Effector memory CD8-positive, alpha-beta T cell (primary cell): ENCODE measurements around the gene RAI1.

Experiments
- ATAC-seq: fragments of 150-1000 bp; cut with Tn5 transposase; replicated peaks from 2 replicates; pipeline ENCODE4 v1.10.0; 2021; ENCODE audit warnings: mild to moderate bottlenecking, moderate library complexity
- DNase-seq, 3 experiments: peaks; one replicate each; pipeline ENCODE4 v3.0.0; 2021
- H3K27ac Mint-ChIP-seq, 2 donors: one replicate each; pipeline ENCODE4 v1.8.0; 2022; ENCODE audit warnings: mild to moderate bottlenecking in 2 of 2, mixed read lengths in 2 of 2, moderate library complexity in 2 of 2
- H3K27me3 Mint-ChIP-seq, 2 donors: one replicate each; pipeline ENCODE4 v1.8.0; 2022; ENCODE audit warnings: mixed read lengths in 2 of 2
- H3K36me3 Mint-ChIP-seq: one replicate; pipeline ENCODE4 v1.8.0; 2022; ENCODE audit warnings: mild to moderate bottlenecking, moderate library complexity, mixed read lengths; ENCODE audit not compliant: insufficient read depth
- H3K4me1 Mint-ChIP-seq, 2 donors: one replicate each; pipeline ENCODE4 v1.8.0; 2022; ENCODE audit warnings: low read depth in 2 of 2, mixed read lengths in 2 of 2
- H3K4me3 Mint-ChIP-seq, 2 donors: one replicate each; pipeline ENCODE4 v1.8.0; 2022; ENCODE audit warnings: mild to moderate bottlenecking in 2 of 2, mixed read lengths in 2 of 2, moderate library complexity in 2 of 2
- H3K9me3 Mint-ChIP-seq, 2 donors: one replicate each; pipeline ENCODE4 v1.8.0; 2022; ENCODE audit warnings: mixed read lengths in 2 of 2

The RAI1 gene

DNA sequence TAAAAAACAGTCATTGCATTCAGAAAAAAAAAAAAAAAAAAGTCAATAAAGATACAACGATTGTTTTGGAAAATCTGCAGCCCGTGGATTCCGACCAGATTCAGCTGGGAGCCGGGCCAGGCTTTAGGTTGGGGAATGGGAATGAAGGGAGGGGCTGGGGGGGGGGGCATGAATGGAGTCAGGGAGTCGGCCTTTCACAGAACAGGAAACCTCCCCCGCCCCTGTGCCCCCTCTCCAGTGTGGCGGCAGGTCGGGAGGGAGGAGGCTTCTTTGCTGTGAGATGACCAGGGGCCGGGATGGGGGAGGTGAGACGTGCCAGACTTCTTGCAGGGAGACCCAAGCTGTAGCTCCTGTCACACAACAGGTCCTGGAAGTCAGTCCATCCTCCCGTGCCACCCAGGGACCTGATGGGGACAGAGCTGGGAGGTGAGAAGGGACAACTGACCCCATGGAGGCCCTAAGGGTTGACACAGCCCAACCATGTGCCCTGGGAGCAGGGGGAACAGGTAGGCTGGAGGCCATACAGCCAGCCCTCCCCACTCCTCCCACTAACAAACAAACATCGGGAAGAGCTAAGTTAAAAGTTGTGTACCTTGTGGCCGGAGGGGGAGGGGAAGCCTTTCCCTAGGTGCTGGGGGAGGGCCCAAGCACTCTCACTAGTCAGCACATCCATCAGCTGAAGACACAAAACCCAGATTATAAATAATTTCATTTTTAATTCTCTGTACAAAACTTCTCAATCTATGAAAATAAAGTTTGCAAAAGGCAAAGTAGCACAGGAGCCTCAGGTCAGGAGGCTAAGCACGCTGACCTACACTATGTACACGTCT, 130.3 kb downstream of the RAI1 start:
- Mint-ChIP-seq H3K27ac (peak overlapping the region; percentile 41 to 80), H3K27me3 (no peaks in the 10 kb centered on the region), H3K4me3 (no peak overlapping the region), H3K9me3 (no peaks in the 10 kb centered on the region), H3K4me1 (peaks cover 0 to 10% of the 10 kb centered on the region in 2 donors), H3K36me3 (peaks cover 84% of the 10 kb centered on the region)
- ATAC-seq, result no peak
- DNase-seq, result no peak

DNA sequence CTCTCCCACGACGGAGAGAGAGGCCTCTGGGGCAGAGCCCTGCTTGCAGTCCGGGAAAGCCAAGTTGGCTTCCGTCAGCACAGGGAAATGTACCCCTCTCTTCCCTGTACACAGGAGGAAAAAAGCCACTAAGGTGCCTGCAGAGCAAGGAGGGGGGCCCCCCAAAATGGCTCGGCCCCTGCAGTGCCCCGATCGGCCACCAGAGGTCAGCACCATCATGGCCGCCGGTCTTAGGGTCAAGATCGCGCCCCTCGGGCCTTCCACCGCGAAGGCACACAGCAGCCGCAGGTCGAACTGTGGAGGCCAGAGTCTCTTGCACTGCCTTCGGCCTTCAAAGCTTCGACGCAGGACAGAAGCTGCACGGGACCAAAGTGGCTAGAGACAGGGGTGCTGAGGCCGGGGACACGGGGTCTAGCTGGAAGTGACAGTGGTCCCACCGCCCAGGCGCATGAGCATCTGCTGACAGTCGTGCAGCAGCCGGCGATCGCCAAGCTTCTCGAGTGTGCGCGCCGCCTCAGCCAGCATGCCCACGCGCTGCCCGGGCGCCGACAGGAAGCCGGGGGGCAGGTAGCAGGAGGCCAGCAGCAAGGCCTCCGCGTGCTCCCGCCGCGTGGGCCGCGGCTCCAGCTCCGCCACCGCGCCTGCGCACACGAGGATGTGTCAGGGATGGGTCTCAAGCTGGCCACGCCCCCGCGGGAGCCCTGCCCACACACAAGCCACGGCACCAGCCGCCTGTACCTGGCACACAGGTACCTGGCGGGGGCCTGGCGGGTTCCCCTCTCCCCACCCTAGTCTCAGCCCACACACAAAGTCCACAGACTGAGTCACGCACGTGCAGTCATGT, 131.2 kb downstream of the RAI1 start:
- ATAC-seq (peak; percentile 59), DNase-seq (peak; percentile 66 to 77 (median 70))
- no peaks in the 10 kb centered on the region for H3K27me3 Mint-ChIP-seq
- H3K9me3 Mint-ChIP-seq, result no peaks in the 10 kb centered on the region
- H3K4me3 Mint-ChIP-seq, result peak overlapping the region in 1 of 2 donors; percentile 18
- H3K27ac Mint-ChIP-seq, result peak overlapping the region; percentile 13 to 67
- peaks cover 0 to 10% of the 10 kb centered on the region in 2 donors for H3K4me1 Mint-ChIP-seq
- peaks cover 88% of the 10 kb centered on the region for H3K36me3 Mint-ChIP-seq

DNA sequence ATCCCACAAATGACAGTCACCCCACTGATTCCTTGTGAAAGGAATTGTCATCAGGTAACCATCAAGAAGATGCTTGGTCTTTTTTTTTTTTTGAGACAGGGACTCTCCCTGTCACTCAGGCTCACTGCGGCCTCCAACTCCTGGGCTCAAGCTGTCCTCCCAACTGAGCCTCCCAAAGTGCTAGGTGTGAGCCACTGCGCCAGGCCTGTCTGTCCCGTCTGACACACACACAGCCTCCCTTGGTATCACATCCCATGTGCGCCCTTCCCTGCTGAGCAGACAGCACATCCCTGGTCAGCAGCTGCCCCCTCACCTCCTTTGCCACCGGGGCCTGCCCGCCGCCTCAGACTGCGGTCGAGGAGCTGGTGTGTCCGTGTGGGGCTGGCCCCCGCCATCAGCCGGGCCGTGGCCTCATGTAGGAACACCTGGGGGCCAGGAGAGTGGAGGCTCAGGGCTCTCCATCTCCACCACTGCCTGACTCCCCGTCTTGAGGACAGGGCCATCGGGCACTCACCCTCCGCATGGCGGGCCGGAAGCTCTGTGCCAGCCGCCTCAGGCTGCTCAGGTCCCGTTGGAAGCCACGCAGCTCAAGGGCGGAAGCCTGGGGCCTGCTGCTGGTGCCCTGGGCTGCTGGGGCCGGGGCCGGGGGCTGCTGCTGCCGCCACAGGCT, 131.9 kb downstream of the RAI1 start:
- Mint-ChIP-seq H3K36me3 (peaks cover 90% of the 10 kb centered on the region), H3K27me3 (no peaks in the 10 kb centered on the region), H3K27ac (peak overlapping the region; percentile 13 to 67), H3K9me3 (no peaks in the 10 kb centered on the region), H3K4me1 (peaks cover 0 to 10% of the 10 kb centered on the region in 2 donors), H3K4me3 (peak overlapping the region; percentile 10 to 13)
- no peak for DNase-seq
- no peak for ATAC-seq

DNA sequence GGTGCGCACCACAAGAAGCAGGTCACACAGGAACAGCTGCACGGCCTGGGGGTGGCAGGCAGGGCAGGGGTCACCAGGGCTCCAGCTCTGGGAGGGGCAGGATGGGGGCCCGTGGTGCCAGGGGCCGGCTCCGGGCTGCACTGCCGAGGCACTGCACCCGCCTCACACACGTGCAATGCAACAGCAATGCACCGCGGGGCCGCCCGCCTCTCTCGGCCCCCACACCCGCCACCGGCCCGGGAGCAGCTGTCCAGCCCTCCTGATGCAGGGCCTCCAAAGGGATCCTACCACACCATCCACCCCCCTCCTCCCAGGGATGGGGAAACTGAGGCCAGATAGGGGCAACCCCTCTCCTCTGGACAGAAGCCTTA, 132.5 kb downstream of the RAI1 start:
- no peak overlapping the region for H3K4me3 Mint-ChIP-seq
- H3K27me3 Mint-ChIP-seq, result no peaks in the 10 kb centered on the region
- ATAC-seq (no peak), DNase-seq (no peak)
- peaks cover 91% of the 10 kb centered on the region for H3K36me3 Mint-ChIP-seq
- H3K4me1 Mint-ChIP-seq, result peaks cover 4 to 6% of the 10 kb centered on the region in 2 donors
- peak overlapping the region in 1 of 2 donors; percentile 67 for H3K27ac Mint-ChIP-seq
- no peaks in the 10 kb centered on the region for H3K9me3 Mint-ChIP-seq

DNA sequence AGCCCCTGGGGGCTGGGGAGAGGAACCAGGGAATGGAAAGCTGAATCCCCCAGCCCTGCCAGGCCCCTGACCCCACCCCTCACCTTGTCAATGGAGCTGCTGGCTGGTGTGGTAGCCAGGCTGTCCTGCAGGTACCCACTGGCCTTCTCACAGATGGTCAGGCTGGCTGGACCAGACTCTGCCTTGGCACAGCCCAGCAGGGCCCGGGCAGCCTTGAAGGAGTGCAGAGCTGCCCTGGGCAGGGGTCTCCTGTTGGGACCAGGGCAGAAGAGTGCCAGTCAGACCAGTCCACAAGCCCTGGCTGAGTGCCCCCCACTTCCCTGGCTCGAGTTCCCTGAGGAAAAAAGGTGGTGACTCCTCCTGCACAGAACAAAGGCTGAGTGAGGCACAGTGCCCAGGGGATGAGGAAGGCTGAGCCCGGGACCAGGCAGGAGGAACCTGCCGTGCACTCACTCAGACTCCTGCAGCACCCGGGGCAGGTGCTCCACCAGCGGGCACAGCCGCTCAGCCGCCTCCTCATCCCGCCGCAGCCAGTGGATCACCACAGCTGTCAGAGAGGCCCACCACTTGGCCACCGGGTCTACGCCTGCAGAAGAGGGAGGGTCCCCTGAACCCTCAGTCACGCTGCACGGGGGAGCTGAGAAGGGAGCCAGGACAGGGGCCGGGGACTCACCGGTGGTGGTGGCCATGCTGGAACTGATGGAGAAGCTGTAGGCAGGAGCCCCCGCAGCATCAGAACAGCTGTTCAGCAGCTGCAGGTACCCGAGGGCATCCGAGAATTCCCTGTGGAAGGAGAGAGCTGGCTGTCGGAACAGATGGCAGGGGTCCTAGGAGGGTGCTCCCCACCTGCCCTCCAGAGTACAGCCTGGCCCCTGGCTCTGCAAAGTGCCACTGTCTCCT, 133.2 kb downstream of the RAI1 start:
- Mint-ChIP-seq H3K27ac (peak overlapping the region in 1 of 2 donors; percentile 67), H3K4me3 (no peak overlapping the region), H3K36me3 (peaks cover 93% of the 10 kb centered on the region), H3K9me3 (no peaks in the 10 kb centered on the region), H3K27me3 (no peaks in the 10 kb centered on the region), H3K4me1 (peaks cover 6 to 12% of the 10 kb centered on the region in 2 donors)
- DNase-seq (no peak), ATAC-seq (no peak)

DNA sequence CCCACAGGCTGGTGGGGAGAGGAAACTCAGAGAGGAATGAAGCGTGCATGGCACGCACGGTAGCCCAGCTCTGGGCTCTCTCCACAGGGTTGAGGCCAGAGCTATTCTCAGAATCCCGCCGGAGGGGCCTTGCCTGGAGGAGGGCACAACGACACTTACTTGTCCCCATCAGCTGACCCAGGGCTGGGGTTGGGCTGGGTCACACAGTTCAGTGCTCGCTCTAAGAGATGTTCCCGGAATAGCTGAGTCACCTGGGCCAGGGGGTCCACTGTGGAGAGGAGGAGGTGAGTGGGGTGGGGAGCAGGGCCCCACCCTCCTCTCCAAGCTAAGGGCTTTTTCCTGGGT, 133.8 kb downstream of the RAI1 start:
- no peaks in the 10 kb centered on the region for H3K9me3 Mint-ChIP-seq
- DNase-seq (no peak), ATAC-seq (no peak)
- no peak overlapping the region for H3K4me3 Mint-ChIP-seq
- H3K36me3 Mint-ChIP-seq, result peaks cover 95% of the 10 kb centered on the region
- no peaks in the 10 kb centered on the region for H3K27me3 Mint-ChIP-seq
- peaks cover 10 to 15% of the 10 kb centered on the region in 2 donors for H3K4me1 Mint-ChIP-seq
- peak overlapping the region in 1 of 2 donors; percentile 78 for H3K27ac Mint-ChIP-seq

DNA sequence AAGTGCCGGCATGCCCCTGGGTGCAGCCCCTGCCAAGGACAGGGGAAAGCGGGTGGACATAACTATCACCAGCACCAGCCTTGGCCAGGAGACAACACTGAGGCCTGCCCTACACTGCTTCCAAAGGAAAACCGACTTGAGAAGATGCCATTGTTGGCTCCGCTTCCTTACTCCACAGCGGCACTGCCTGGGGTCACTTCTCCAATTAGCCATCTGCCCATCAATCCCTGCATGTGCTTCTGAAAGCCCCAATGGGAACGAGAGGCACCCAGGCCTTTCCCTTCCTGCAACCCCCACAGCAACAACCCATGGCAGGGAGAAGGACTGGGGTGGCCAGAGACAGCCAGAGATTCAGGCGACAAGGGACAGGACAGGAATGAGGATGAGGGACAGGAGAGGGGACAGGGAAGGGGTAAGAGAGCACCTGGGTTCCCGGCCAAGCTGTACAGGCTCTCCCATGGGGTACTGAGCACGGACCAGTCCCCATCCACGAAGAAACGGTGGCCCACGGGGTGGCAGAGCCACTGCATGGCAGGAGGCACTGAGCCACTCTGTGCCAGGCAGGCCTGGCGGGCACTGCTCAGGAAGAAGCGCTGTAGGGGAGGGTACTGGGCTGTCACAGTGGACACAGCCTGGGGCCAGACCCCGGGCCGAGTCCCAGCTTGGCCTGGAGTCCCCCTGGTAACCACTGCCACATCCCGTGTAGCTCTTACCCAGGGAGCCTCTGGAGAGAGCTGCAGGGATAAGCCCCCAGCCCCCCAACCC, 134.4 kb downstream of the RAI1 start:
- peak overlapping the region in 1 of 2 donors; percentile 42 for H3K4me3 Mint-ChIP-seq
- DNase-seq (no peak), ATAC-seq (no peak)
- H3K4me1 Mint-ChIP-seq, result peaks cover 10 to 18% of the 10 kb centered on the region in 2 donors
- H3K27me3 Mint-ChIP-seq, result no peaks in the 10 kb centered on the region
- H3K9me3 Mint-ChIP-seq, result no peaks in the 10 kb centered on the region
- peak overlapping the region; percentile 60 to 78 for H3K27ac Mint-ChIP-seq
- peaks cover 93% of the 10 kb centered on the region for H3K36me3 Mint-ChIP-seq

DNA sequence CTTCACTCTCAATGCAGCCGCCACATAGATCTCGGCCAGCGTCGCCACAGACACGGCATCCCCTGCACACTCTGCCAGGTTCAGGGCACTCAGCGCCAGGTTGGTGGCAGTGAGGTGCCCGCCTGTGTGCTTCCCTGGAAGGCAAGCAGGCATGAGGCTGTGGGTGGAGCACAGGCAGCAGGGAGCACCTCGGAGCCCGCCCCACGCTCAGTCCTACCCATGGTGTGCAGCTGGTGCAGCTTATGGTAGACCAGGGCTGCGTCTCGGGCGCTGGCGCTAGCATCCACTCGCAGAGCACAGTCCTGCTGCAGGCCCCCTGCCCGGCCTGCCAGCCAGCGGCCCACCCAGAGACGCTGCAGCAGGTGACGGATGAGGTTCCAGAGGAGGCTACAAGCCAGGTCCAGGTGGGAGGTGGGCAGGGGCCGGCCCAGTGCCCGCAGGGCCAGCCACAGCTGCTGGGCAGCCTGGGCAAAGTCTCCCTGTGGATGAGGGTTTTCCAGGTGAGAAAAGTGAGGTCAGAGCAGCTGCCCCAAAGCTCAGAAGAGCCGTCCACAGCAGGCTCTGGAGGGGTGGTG, 135.1 kb downstream of the RAI1 start:
- no peaks in the 10 kb centered on the region for H3K9me3 Mint-ChIP-seq
- peaks cover 14 to 21% of the 10 kb centered on the region in 2 donors for H3K4me1 Mint-ChIP-seq
- H3K4me3 Mint-ChIP-seq, result peak overlapping the region in 1 of 2 donors; percentile 45
- H3K27ac Mint-ChIP-seq, result peak overlapping the region; percentile 60 to 78
- no peaks in the 10 kb centered on the region for H3K27me3 Mint-ChIP-seq
- no peak for ATAC-seq
- DNase-seq, result no peak
- H3K36me3 Mint-ChIP-seq, result peaks cover 91% of the 10 kb centered on the region

DNA sequence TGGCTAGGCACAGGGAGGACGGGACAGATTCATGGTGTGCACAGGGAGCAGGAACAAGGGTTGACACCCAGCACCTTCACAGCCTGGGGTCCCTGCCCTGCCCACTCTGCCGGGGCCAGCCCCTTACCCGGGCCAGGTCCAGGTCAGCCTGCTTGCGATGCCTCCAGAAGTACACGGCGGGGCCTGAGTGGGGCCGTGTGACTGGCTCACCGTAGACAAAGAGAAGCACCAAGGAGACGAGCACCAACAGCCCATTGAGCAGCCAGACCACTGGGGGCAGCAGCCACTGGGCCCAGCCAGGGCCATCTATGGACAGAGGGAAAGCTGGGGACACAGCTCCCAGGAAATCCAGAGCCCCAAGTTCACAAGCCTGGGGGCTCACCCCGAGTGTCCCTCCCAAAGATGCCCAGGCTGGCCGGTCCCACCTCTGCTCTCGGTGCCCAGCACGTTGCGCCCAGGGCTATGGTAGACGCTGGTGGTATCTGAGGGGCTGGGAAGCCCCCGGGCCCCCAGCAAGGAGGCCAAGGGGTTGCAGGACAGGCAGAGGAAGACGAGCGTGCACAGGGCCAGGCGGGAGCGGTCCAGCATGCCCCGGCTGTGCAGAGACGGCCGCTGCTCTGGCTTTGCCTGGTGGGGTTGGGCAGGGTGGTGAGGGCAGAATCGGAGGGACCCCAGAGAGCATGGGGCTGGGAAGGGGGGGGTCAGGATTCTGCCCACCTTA, 135.7 kb downstream of the RAI1 start:
- H3K4me3 Mint-ChIP-seq, result no peak overlapping the region

DNA sequence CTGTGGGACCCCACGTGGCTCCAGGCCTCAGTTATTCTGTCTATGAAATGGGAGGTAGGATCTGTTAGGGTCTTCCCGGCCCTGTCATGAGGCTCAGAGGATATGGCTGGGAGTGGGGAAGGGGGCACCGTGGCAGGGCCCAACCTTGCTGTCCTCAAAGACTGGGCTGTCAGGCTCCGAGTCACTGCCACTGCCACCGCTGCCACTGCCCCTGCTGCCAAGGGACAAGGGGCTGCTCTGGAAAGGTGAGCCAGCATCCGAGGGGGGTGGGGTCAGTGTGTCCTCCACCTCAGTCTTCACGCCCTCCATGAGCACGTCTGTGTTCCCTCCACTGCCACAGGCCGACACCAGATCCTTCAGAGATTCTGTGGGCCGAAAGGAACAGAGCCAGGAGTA, 136.3 kb downstream of the RAI1 start:
- Mint-ChIP-seq H3K36me3 (peaks cover 87% of the 10 kb centered on the region), H3K9me3 (no peaks in the 10 kb centered on the region), H3K27ac (peak overlapping the region; percentile 49 to 78), H3K27me3 (no peaks in the 10 kb centered on the region), H3K4me1 (peaks cover 19 to 25% of the 10 kb centered on the region in 2 donors), H3K4me3 (peak overlapping the region in 1 of 2 donors; percentile 14)
- no peak for DNase-seq
- no peak for ATAC-seq

More for the DNA sequence above, 135.7 kb downstream of the RAI1 start:
- H3K4me1 Mint-ChIP-seq, result peaks cover 15 to 22% of the 10 kb centered on the region in 2 donors
- no peak for DNase-seq
- peak overlapping the region in 1 of 2 donors; percentile 78 for H3K27ac Mint-ChIP-seq
- H3K27me3 Mint-ChIP-seq, result no peaks in the 10 kb centered on the region
- no peak for ATAC-seq
- H3K36me3 Mint-ChIP-seq, result peaks cover 87% of the 10 kb centered on the region
- no peaks in the 10 kb centered on the region for H3K9me3 Mint-ChIP-seq

DNA sequence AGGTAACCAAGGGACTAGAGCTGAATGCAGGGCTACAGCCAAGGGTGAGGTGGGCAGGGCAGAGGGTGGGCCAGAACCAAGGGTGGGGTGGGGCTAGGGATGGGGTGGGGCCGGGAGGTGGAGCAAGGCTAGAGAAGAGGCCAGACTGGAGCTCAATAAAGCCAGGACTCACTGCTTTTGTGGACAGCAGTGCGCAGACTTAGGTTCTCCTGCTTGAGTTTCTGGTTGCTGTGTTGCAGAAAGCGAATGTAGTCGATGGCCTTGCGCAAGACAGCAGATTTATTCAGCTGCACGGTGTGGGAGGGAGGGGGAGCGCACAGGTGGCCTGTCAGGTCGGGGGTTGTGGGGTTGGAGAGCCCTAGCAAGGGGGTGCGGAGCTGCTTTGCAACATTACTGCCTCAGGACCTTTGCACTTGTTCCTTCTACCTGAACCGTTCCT, 136.8 kb downstream of the RAI1 start:
- H3K27me3 Mint-ChIP-seq, result no peaks in the 10 kb centered on the region
- DNase-seq (no peak), ATAC-seq (no peak)
- H3K9me3 Mint-ChIP-seq, result no peaks in the 10 kb centered on the region
- H3K36me3 Mint-ChIP-seq, result peaks cover 85% of the 10 kb centered on the region
- peak overlapping the region; percentile 49 to 79 for H3K27ac Mint-ChIP-seq
- H3K4me3 Mint-ChIP-seq, result peak overlapping the region in 1 of 2 donors; percentile 14
- peaks cover 24 to 30% of the 10 kb centered on the region in 2 donors for H3K4me1 Mint-ChIP-seq
